HG03139 (cell line): ENCODE data around the gene USP6NL.

Experiments
- ATAC-seq: cut with Tn5 transposase; IDR thresholded peaks from one replicate; pipeline ENCODE4 v1.9.1; 2021; ENCODE audit not compliant: unreplicated experiment

Gene USP6NL

DNA sequence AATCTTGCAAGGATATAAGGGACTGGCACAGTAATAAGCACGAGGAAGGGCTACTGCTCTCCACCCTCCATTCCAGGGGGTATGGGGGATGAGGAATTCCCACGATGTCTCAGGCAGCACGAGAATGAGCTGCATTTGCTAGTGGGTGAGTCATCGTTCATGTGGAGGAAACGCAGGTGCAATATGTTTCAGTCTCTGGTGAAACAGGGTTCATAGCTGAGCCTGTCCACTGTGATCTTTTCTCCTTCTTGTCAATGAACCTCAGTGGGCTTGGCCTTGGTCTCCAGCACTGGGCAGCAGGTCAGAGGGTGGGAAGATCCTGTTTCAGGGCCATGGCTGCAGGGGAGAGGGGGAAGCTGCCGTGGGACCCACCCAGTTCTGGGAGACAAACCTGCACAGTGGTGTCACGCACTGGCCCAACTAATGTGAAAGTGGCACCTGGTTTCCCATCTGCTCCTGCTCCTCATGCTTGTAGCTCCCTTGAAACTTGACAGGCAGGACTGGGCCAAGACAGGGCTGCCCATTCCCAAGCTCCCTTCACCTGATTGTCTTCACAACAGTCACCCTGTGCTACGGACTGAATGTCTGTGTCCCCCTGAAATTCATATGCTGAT is 181.9 kb downstream of the USP6NL start:
- no peak for ATAC-seq

DNA sequence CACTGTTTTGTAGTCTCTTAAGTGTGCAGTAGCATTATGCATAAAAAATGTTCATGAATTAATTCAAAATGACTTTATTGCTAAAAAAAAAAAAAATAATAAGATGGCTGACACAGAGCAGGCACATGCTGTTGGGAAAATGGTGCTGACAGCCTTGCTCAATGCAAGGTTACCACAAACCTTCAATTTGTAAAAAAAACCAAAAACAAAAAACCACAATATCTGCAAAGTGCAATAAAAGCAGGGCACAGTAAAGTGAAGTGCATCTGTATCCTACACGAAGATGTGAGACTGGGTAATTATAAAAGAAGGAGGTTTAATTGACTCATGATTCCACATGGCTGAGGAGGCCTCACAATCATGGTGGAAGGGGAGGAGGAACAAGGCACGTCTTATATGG is 185.8 kb downstream of the USP6NL start:
- ATAC-seq, result no peak

DNA sequence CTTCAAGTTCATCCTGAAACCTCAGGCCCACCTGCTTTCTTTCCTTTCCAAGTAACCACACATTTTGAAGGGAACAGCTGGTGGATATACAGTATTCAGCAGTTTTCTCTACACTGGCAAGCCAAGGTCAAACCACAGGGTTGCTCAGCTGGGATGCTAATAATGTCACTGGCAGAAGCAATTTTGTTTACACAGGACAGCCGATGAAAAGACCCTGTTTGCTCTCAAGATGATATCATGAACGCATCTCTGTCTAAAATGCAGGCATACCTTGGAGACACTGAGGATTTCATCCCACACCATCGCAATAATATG is 186.2 kb downstream of the USP6NL start:
- no peak for ATAC-seq

DNA sequence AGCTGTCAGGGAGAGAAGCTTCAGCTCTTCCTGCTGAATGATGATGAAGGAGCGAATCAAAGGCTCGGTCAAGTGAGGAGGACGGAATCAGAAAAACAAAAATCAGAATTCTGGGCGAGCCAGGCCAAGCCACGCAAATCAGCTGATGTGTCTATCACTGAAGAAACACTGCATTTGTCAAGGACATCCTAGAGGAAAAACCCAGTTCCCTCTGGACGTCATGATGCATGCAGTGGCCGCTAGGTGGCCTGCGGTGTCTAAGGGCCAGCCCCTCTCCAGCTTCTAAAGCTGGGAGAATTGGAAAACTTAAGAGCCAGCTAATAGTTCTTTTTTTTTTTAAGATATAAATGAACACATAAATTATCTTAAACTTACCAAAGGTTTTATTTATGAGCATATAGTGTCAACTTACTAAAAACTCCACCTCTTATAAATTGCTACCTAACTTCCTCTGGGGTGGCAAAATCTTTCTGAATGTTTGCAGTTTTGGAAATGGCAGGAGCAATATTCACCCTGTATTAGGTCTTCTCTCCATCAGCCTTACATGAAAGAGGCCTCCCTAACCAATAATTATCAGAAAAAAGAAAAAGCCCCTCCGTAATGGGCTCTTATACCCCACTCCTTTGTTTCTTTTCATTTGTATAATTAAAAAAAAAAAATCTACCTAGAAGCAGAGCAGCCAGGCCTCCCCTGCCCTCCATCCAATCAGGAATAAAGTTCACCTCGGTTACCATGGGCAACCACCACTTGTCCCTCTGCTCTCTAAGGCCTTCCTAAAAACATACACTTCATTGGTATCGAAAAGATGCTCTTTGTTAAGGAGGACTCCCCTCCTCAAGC is 186.8 kb downstream of the USP6NL start:
- no peak for ATAC-seq

DNA sequence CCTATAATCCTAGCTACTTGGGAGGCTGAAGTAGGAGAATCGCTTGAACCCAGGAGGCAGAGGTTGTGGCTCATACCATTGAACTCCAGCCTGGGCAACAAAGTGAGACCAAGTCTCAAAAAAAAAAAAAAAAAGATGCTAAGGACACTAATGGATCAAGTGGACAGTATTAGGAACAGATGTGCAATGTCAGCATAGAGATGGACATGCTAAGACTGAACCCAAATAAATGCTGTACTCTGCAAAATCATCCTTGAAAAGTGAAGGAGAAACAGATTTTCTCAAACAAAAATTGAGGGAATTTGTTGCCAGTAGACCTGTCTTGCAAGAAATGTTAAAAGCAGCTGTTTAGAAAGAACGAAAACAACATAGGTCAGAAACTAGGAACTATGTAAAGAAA is 194.5 kb downstream of the USP6NL start:
- ATAC-seq, result no peak

DNA sequence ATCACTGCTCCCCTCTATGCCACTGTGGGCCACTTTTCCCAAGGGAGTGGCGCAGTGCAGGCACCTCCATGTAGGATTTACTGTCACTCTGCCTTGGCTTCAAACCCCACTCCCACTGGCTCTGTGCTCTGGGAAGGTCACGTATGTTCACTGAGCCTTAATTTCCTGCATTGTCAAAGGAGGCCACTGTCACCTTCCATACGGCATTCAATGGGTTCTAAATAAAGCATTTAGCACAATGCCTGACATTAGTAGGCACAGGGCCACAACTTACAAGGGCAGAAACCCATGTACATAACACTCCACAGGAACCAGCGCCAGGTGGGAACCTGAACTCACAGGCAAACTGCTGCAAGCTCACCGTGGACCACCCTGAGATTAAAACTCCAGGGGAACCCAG is 196.4 kb downstream of the USP6NL start:
- ATAC-seq, result no peak

DNA sequence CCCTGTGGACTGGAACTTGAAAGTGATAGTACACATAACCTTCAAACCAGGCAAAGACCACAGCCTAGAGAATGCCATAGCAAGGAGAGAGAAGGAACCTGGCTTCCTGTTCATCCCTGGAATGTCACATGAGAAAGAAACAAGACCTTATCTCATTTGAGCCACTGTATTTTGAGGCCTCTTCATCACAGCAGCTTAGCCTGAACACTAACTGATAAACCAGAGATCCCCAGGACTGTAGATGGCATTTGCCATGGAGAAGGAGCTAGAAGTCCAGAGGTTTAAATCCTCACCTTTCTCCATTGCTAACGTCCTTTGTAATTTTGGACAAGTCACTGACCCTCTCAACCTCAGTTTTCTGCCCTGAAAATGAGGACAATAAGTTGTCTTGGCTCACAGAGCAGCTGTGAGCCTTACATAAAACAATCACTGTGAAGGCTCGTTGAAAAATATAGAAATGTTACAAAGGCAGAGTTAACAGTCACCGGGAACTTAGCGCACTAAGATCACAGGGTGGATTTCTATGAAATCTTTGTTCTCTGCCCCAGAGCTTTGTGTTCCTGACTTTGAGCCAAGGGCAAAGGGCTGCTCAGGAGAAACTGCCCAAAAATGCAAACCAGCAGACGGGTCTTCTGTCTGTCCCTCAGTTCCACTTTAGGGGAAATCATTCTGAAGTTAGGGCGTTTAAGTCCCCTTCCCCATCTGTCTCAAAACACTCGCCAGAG is 197.0 kb downstream of the USP6NL start:
- ATAC-seq, result no peak

DNA sequence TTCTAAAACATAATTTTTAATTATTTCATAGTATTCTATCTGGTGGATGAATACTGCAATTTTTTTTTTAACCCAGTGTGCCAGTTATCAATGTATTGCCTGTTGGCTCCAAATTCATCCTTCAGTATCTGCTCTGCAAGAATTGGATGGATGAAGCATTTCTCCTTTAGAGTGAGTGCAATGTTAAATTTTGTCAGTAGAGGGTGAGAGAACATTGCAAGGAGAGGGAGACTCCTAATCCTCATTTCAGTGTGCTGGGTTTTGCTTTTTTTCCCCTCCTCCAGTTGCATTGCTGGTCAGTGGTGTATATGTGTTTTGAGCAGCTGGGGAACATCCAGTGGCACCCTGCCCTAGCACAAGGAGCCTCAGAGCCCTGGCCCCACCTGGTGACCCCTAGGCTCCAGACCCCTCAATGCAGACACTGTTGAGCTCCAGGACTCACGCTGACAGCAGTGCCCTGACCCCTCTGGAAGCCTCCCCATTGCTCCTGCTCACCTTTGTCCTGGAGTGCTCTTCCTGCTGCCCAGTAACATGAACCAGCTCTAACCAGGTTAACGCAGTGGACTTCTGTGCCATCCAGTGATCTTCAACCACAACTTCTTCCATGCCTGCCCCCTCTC is 199.4 kb downstream of the USP6NL start:
- no peak for ATAC-seq

DNA sequence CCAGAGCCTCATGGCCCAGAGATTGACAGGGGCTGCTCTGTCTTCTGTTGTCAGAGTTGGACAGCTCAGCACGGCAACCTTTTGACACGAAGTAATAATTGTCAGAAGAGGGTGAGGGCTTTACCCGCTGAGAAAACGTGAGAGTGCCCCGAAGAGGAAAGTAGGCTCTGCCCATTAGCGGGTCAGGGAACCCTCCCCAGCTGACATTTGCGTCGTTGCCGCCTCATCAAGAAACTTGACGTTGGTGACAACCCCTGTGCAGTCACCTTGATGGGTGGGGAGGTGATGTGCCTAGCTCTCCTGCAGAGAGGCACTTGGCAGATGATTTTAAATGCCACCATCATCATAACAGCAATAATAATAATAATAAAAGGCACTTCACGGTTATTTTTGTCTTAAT is 202.1 kb downstream of the USP6NL start:
- ATAC-seq, result no peak

DNA sequence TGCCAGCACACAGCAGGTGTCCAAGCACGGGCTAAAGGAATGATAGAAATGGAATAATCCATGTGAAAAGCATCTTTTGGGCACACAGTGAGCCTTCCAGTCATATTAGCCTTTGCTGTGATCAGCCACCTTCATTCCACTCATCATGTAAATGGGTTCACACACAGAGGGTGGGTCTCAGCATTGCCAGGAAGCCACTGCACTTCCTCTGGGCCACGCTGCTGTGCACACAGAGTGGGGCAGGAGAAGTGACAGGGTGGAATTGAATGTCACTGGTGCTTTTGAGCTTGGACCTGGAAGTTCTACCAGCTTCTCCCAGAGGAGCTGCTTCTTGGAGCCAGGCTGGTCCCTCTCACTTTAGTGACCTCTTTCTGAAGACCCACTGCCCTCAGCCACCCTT is 203.5 kb downstream of the USP6NL start:
- no peak for ATAC-seq

DNA sequence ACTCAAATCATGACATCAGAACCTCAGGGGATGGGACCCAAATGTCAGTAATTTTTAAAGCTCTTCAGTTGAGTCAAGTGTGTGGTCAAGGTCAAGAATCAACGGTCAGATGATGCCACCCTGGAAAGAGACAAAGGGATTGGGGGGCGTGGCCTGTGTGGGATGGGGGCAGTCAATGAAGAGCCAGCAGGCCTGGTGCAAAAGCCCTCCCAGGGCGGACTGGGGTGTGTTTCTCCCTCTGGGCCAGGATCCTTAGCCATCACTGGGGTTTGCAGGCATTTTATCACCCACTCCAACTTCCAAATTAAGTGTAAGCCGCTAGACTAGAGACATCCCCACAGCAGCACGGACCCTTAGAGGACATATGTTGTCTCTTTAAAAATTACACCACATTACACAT is 204.7 kb downstream of the USP6NL start:
- no peak for ATAC-seq

DNA sequence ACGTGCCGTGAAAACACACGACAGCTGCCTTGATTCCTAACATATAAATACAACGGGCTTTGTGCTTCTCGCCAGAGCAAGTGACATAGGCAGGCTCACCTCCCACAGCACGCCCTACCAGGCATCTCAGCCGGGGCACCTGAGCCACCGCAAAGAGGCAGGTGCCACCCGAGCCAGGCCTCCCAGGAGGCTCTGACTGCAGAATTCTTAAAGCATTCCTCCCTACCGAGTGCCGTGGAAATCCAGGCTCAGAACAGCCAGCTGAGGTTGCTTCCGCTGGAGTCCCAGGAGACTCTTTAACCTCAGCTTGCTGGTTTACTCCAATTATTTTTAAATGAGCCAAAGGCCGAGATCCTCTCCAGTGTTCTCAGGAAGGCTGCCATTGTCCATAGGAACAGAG is 206.5 kb downstream of the USP6NL start:
- ATAC-seq, result no peak
